ENCODE results near the gene ADAP1.

DNA sequence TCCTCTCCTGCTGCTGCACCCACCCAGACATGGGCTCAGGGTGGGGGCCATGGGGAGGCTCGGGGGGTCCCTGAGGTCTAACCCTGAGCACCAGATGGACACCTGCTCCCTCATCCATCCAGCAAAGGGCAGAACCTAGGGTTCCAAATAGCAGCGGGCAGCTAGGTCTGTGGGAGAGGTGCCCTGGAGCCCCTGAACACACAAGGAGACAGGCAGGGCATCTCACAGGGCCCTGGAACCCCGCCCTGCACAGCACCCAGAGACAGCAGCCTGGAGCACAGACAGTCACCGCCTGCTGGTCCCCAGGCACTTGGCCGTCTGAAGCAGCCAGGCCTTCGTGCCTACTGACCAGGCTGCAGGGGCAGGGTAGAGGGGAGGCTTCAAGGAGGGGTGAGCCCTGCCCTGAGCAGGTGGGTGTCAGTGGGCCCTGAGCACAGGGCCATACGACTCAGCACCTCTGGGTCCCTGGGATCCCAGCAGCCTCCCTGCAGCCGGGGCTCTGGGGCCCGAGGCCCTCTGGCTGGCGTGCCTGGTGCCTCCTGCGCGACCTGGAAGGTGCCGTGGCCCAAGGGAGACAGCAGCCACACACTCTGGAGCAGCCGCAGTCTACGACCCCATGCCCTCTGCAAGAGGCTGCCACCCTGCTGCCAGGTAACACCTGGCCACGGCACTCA is 39.8 kb downstream of the ADAP1 start:
- TF ChIP-seq GATA2 (IDR thresholded peaks at IDR 0.05; ENCODE audit: low read depth, low read length) (no peak), GATA3 (IDR thresholded peaks at IDR 0.05; ENCODE audit: low read depth, low read length) (no peak)

All from SH-SY5Y (cell line).